GM12865 (cell line): ENCODE results near the gene AIP.
A peak's percentile ranks its signal among the peaks of the same experiment; 100 is the strongest.
"Not testable (repeated sequence)": the region's sequence is repeated elsewhere in the genome, so short reads cannot be mapped to it uniquely, and the experiment has no call there.

Experiments
- DNase-seq: peaks from one replicate; pipeline ENCODE4 v3.0.0; 2010; ENCODE audit warnings: low read depth
- H3K4me3 ChIP-seq: 2 replicates; pipeline ENCODE4 v1.5.1; 2011; ENCODE audit warnings: mild to moderate bottlenecking, low read depth, low read length, control low read depth
- CTCF ChIP-seq: IDR thresholded peaks from 2 replicates; pipeline ENCODE4 v1.5.1; 2011; ENCODE audit warnings: low read length, control low read depth, low read depth, inconsistent platforms; ENCODE audit not compliant: insufficient read depth; ENCODE audit errors: missing control alignments

Gene AIP

GRCh38 chr11:67506426-67507051, 23.7 kb downstream of the AIP start:
- H3K4me3 ChIP-seq, result peak overlapping the region; percentile 89
- DNase-seq, result no peak
- no peak for TF ChIP-seq CTCF

GRCh38 chr11:67507242-67507863, 24.5 kb downstream of the AIP start:
- TF ChIP-seq CTCF, result no peak
- peak overlapping the region; percentile 79 for H3K4me3 ChIP-seq
- DNase-seq, result no peak

- H3K4me3 ChIP-seq, result peak within 1 kb of the TSS; percentile 79
- peak; percentile 100 for DNase-seq
- TF ChIP-seq CTCF, result no peak
Observed at GRCh38 chr11:67507864-67508485, 25.1 kb downstream of the AIP start, which contains the start of gene CDK2AP2. TSS of gene CDK2AP2 (minus strand) at chr11:67508162. CDS start at chr11:67508082, 80 bp downstream.

- H3K4me3 ChIP-seq, result peak overlapping the region; percentile 68
- peak; percentile 98 for DNase-seq
- TF ChIP-seq CTCF, result no peak
Observed at GRCh38 chr11:67508486-67509121, 25.8 kb downstream of the AIP start.

GRCh38 chr11:67510023-67510345, 27.2 kb downstream of the AIP start:
- TF ChIP-seq CTCF, result no peak
- no peak for DNase-seq
- no peak overlapping the region for H3K4me3 ChIP-seq

GRCh38 chr11:67511558-67511957, 28.7 kb downstream of the AIP start:
- not testable (repeated sequence) for H3K4me3 ChIP-seq, DNase-seq

- no peak for TF ChIP-seq CTCF
- H3K4me3 ChIP-seq, result no peak overlapping the region
- no peak for DNase-seq
Observed at GRCh38 chr11:67514116-67514515, 31.3 kb downstream of the AIP start.
